OCI-LY7 (cell line): ENCODE results near the gene APOA1. TPM values are rescaled to one million over a fixed set of nuclear protein-coding genes. Genes with fewer than 3 reads are reported as not detected.

Experiments used
- total RNA-seq, 2 experiments: library from RNA; depleted of rRNA in 1 of 2; stranded (reverse); fragments of >200 nt in 1 of 2; shearing (Covaris generic) in 1 of 2; gene quantifications; 2 replicates each; pipeline ENCODE4 v1.2.3, GENCODE V29; 2014 to 2022

The APOA1 gene
- total RNA-seq, 2 experiments from 2014 or later: 0.22 TPM; not detected in 1

Other genes starting within 250 kb of the APOA1 start
- 28.6 and 34.1 TPM in 2 replicates for gene BUD13, start 64.6 kb downstream of the APOA1 start, total RNA-seq (2014; rRNA removed; shearing (Covaris generic))
- gene BUD13, start 64.6 kb downstream of the APOA1 start, total RNA-seq (2022): 30.3 and 33.1 TPM in 2 replicates
- 57.4 and 65.0 TPM in 2 replicates for gene ZPR1, start 49.6 kb downstream of the APOA1 start, total RNA-seq (2014; rRNA removed; shearing (Covaris generic))
- gene ZPR1, start 49.6 kb downstream of the APOA1 start, total RNA-seq (2022): 56.4 and 67.5 TPM in 2 replicates
- not detected in 2 replicates for gene APOA5, start 45.7 kb downstream of the APOA1 start, total RNA-seq (2014; rRNA removed; shearing (Covaris generic))
- not detected in 2 replicates for gene APOA5, start 45.7 kb downstream of the APOA1 start, total RNA-seq (2022)
- not detected in 2 replicates for gene APOA4, start 14.3 kb downstream of the APOA1 start, total RNA-seq (2014; rRNA removed; shearing (Covaris generic))
- gene APOA4, start 14.3 kb downstream of the APOA1 start, total RNA-seq (2022): not detected in 2 replicates
- gene APOC3, start 7.7 kb downstream of the APOA1 start, total RNA-seq (2014; rRNA removed; shearing (Covaris generic)): not detected in 2 replicates
- not detected in 2 replicates for gene APOC3, start 7.7 kb downstream of the APOA1 start, total RNA-seq (2022)